Glomerular visceral epithelial cell (primary cell): ENCODE results near the gene CHRNA4.
"Not testable (repeated sequence)": the region's sequence is repeated elsewhere in the genome, so short reads cannot be mapped to it uniquely, and the experiment has no call there.

Experiments used
- DNase-seq: peaks from one replicate; pipeline ENCODE4 v3.0.0-alpha.2; 2016; ENCODE audit errors: extremely low spot score

Gene CHRNA4

DNA sequence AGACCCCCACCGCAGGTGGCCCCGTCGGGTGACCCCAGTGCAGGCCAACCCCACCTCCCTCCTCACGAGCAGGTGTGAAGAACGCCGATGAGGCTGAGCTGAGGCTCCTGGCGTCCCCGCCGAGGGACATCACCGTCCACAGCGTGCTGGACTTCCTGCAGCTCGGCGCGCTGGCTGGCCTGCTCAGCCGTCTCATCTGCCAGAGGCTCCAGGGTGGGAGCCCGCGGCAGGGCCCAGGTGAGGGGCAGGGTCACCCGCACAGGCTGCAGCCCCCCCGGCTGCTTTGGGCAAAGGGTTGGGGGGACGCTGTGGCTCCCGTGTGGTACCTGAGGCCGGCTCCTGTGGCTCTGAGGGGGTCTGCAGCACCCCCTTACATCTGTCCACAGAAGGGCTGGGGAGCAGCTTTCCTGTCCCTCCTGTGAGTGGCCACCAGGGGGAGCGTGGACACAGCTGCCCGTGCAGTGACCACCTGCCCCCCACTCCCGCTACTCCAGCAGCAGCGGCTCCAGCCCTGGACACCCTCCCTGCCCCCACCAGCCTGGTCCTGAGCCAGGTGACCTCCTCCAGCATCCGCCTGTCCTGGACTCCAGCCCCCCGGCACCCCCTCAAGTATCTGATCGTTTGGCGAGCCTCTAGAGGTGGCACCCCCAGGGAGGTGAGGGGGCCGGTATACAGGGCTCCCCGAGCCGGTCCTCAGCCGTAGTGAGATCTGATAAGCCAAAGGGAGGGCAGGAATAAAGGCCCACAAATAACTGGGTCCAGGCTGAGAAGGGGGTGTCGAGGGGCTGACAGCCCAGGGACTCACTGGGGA, 51.7 kb downstream of the CHRNA4 start:
- peak; percentile 49 for DNase-seq

DNA sequence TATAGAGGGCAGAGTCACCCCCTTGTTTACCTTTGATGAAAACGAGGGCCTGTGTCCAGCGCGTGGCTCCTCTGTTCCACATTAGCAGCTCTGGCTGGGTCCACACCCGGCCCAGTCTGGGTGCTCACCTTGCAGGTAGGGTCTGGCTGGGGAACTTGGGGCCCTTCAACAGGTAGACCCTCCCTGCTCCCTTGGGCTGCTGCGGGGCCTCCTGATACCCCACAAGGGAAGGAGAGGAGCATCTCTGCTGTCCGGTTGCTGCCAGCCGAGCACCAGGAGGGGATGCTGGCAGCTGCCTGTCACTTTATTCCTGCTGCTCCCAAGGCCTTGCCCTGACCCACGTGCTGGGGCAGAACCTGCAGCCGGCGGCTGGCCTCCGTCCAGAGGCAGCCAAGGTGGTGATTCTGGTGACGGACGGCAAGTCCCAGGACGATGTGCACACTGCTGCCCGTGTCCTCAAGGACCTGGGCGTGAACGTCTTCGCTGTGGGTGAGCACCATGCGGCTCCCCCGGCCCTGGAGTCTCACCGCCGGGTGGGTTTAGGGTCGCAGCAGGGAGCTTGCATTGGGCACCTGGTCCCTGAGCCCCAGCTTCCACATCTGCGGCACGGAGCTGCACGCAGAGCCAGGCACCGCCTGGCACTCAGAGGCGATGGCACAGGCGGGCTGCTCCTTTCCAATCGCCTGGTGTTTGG, 52.8 kb downstream of the CHRNA4 start:
- no peak for DNase-seq

DNA sequence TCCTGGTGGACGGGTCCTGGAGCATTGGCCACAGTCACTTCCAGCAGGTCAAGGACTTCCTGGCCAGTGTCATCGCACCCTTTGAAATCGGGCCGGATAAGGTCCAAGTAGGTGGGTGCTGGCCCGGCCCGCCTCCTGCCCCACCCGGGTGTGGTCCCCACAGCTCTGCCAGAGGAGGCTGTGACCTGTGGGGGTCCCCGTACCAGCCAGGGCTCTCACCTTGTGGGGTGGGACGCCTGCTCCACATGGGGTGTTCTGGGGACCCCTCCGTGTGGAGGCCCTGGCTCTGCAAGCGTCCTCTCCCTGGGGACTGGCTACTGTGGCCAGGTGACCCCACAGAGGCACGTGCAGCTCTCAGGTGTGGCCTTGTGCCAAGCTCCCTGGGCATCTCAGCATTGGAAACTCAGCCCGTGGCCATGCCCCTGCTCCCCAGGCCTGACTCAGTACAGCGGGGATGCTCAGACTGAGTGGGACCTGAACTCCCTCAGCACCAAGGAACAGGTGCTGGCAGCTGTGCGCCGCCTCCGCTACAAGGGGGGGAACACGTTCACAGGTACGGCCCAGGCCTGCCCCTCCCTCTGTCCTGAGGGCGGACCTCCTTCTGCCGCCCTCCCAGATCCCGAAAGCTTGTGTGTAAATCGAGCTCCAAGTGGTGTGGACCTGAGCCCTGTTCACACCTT, 53.5 kb downstream of the CHRNA4 start:
- DNase-seq = no peak

DNA sequence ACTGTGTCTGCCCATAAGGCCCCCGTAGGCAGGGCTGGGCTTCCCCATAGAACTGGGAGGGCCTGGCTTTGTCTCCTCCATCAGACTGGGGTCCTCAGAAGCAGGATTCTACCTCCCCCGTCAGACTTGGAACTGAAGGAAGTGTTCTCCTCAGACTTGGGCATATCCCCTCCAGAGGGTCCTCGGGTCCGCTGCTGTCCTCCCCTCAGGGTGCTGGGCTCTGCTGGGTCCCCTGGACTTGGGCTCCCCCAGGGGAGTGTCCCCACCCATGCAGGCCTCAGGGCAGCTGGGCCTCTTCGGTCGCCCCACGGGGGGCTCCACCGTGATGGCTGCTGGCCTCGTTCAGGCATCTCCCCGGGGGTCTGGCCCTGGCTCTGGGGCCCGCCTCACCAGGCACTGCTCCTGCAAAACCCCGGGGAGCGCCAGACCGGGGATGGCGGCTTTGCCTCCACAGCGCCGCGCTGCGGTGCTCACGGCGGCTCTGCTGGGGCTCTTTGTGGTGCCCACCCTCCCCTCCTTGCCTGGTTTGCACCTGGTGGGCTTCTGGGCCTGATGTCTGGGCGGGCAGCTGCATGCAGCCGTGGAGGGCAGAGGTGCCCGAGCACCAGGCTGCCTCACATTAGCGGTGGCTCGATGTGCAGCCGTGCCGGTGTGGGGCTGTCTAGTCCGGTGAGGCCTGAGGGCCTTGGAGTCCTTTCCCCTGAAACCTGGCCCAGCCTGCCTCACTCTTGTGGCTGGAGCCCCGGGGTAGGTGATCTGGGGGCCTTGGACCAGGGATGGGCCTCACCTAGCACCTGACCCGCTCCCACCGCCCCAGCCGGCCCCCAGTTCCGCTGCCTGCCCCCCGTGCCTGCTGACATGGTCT, 54.2 kb downstream of the CHRNA4 start:
- no peak for DNase-seq

DNA sequence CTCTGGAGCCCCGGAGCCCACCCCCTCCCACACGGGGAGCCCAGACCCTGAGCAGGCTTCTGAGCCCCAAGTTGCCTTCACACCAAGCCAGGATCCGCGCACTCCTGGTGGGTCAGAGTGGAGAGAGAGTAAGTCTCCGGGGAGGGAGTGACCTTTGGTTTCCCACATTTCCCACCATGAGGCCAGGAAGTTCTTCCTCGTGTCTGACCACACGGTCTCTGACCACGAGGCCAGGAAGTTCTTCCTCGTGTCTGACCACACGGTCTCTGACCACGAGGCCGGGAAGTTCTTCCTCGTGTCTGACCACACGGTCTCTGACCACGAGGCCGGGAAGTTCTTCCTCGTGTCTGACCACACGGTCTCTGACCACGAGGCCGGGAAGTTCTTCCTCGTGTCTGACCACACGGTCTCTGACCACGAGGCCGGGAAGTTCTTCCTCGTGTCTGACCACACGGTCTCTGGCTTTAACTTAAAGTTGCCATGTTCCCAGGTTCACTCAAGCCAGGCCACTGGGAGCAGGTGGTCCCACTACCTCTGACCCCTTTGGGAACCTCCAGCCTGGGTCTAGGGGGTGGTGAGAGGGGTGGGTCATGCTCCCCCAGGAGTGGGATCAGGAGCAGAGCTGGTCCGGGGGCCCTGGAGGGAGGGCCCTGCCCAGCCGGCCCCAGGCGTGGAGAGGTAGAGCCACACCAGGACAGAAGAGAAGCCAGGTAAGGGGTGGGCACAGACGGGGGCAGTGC, 55.0 kb downstream of the CHRNA4 start:
- not testable (repeated sequence) for DNase-seq

DNA sequence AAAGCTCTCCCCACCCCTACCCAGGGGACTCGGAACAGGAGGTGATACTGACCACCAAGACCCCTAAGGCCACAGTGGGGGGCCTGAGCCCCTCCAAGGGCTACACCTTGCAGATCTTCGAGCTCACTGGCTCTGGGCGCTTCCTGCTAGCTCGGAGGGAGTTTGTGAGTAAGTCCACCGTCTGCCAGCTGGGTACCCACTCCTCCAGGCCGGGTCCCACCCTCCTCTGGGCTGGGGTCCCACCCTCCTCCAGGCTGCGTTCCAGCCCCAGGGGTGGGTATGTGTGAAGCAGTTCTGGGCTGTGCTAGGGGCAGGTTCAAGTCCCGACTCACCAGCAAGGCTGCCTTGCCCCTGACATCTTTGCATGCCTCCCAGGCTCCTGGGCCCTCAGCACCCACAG, 55.8 kb downstream of the CHRNA4 start:
- DNase-seq = no peak

DNA sequence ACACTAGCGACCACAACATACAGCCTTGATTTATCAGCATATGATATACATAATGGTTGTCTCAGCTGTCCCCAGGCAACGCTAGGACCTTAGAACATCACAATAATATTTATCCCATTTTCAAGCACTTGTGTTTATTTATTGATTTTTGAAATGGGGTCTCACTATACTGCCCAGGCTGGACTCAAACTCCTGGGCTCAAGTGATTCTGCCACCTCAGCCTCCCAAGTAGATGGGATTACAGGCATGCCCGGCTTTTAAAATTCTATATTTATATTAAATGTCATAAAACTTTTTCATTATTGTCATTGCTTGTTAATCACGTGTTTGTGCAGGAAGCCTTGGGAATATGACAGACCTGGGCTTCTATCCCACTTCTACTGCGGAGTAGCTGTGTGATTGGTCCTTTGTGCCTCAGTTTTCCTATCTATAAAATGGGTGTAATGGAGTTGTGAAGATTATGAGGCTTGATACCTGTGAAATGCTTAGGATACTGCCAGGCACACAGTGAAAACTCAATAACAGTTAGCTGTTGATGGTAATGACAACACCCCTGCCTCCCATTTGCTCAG, 58.0 kb downstream of the CHRNA4 start:
- no peak for DNase-seq

DNA sequence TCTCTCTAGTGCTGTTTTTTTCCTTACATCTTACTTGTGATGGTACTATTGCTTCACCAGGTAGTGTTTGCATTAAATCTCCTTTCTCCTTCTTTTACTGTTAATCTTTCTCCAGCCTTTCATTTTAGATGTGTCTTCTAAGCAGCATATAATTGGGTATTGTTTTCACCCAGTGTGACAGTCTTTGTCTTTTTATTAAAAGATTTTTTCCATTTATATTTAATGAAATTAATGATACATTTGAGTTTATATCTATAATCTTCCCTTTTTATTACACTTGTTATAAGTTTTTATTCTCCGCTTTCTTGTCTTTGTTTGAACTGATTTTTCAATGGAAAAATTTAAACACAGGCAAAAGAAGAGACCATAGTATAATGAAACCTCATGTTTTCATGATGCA, 59.5 kb downstream of the CHRNA4 start:
- DNase-seq = no peak

DNA sequence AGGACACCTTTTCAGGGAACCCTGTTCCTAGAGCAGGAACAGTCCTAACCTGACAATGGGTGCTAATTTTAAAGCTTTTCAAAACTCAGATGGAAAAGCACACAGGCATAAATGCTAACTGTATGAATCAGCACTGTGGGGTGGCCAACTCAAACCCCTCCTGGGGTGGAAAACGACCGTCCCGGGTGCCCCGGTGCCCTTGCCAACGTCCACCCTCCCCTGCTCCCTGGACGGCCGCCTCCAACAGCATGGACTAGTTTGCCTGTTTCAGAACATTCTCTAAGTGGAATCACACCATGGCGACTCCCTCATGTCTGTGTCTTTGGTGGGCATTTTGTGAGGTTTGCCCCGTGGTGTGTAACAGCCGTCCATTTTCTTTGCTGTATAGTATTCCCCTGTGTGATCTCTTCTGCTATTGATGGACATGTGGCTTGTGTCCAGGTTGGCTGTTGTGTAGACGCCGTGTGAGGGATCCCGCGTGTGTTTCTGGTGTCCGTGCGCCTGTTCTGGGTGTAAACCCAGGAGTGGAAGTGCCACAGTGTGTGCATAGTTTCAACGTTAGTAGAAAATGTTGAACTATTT, 62.3 kb downstream of the CHRNA4 start:
- no peak for DNase-seq

DNA sequence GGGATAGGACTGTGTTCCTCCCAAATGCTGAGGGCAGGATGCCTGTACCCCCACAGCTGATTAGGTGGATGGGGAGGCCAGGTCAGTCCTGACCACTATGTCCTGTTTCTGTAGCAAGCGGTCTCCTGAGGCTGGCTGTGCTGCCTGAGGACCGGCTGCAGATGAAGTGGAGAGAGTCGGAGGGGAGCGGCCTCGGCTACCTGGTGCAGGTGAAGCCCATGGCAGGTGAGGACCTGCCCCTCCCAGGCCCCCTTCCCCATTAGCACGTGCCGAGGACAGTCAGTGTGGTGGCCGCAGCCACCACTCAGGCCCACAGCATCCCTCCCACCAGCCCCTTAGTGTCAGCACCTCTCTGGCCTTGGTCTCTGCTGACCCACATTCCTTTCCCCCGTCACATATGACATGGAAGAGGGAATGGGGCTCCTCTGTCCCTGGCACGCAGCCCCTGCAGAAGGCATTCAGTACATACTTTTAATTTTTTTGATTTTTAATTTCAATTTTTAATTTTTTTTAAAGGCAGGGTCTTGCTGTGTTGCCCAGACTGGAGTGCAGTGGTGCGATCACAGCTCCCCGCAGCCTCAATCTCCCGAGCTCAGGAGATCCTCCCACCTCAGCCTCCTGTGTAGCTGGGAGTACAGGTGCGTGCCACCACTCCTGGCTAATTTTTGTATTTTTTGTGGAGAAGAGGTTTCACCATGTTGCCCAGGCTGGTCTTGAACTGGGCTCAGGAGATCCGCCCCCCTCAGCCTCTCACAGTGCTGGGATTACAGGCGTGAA, 63.2 kb downstream of the CHRNA4 start:
- DNase-seq = no peak

DNA sequence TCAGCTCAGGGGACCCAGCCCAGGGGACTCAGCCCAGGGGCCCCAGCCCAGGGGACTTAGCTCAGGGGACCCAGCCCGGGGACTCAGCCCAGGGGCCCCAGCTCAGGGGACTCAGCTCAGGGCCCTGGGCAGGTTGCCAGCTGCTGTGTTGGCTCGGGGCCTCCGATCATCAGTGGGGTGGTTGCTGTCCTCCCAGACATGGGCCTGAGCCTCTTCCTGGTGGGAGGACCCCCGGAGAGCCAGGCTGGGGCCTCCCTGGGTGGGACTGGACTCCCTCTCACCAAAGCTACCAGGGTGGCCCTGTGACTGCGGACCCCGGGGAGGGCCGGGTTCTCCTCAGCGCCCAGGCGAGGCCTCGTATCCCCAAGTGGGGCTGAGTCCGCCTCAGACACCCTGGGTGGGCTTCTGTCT, 63.8 kb downstream of the CHRNA4 start:
- DNase-seq = no peak

DNA sequence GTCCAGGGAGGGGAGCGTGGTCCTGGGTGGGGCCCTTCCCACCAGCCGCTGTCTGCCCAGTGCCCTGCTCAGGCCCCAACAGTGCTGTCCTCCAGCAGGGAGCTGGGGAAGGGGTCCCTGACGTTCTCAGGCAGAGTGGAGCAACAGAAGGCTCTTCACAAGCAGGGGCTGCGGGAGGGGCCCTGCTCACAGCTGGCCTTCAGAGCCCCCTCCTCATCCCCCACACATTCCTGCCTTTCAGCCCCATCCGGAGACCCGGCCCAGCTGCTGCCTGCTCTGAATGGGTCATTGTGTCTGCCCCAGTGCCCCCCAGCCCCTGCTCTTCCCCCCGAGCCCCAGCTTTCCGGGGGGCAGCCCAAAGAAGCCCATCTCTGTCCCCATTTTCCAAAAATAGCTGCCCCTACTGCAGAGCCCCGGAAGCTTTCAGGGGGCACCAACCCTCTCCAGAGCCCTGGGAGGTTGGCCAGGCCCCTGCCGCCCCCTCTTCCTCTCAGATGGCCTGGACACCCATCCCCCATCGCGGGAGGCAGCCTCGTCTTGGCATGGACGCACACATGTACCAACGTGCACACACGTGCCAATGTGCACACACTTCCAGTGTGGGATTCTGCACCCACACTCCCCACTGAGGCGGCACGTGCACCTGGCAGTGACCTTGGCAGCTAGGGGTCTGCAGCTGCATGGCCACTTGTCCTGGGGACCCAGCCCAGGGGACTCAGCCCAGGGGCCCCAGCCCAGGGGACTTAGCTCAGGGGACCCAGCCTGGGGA, 64.4 kb downstream of the CHRNA4 start:
- DNase-seq = no peak

DNA sequence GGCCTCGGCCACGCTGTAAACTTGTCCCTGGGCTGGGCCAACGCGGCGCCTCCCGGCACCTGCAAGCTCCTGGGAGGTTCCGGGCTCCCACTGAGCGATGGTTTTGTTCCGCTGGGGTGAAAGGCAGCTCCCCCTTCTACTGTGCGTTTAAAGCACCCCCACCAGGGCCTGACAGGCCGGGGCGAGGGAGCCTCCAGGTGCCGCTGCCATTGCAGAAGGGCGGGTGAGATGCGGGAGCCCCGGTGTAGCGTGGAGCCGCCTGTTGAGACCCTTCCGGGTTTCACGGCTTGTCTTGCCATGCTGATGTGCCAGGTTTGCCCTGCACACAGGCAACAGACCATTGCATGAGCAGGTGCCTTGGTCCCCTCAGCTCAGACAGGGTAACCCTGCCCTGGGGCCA, 65.3 kb downstream of the CHRNA4 start:
- no peak for DNase-seq

DNA sequence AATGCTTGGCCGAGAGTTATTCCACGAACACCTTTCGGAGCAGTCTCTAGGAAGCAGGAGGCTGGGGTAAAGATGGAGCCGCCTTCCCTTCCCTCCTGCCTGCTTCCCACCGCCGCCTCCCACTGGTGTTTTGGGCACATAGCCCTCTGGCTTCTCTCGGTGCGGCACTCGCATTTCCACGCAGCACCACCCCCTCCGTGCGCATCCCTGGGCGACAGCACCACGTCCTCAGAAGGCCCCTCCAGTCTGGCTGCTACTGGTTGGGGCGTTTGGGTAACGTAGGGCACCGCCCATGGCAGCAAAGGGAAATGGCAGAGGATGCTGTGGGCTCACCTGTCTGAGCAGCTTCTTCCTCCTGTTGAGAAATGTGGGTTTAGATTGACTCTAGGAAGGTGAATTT, 65.7 kb downstream of the CHRNA4 start:
- no peak for DNase-seq

DNA sequence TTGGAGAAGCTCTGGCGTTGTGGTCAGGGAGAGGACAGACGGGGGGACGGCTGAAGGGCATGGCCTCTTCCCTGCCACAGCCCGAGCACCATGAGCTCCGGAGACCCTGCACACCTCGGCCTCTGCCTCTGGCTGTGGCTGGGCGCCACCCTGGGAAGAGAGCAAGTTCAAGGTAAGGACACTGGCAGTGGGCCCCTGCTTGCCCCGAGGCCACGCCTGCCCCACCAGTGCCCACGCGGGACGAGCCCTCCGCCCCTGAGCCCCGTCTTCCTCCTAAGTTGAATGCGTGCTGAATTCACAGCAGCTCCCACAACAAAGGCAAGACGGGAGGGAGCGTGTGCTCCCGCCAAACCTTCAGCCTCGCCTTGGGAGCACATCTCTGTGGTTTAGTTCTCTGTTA, 66.1 kb downstream of the CHRNA4 start:
- DNase-seq = no peak

DNA sequence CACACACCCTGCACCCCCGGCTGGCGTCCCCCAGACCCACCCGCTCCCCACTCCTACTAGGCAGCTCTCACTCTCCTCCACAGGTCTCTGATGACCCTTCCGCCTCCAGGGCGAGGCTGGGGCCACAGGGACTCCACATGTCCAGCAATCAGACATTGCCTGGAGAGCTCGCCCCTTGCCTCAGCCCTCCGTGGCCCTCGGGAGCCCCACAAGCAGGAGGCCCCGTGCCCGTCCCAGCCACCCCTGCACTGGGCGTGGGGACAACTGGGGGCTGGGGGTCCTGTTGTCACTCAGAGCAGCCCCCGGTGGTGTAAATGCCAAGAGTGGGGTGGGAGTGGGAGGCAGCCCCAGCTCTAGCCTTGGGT, 66.6 kb downstream of the CHRNA4 start:
- DNase-seq = no peak

DNA sequence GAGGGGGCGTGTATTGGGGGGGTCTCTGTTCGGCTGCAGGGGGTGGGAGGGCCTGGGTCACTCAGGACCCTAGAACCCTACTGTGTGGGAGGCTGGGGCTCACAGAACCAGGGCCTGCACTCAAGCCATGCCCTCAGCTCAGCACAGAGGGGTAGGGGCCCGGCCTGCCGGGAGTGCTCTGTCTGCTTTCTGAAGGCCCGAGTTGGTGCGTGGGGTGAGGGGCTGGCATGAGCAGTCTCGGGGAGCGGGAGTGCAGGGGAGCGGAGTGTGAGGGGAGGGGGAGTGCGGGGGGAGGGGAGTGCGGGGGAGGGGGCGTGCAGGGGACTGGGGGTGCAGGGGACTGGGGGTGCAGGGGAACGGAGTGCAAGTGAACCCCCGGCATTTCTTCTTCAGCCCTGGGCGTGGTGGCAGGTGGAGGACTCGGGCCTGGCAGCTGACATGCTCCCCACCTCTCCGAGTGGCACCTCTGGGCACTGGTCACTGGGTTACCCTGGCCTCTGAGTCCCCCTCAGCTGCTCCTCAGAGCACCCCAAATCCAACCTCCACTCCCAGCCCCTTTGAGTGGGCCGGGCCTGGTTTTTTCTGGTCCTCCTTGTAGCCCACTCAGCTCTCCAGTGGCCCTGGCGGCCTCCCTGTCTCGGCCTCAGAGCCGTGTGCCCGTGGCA, 67.1 kb downstream of the CHRNA4 start:
- no peak for DNase-seq

DNA sequence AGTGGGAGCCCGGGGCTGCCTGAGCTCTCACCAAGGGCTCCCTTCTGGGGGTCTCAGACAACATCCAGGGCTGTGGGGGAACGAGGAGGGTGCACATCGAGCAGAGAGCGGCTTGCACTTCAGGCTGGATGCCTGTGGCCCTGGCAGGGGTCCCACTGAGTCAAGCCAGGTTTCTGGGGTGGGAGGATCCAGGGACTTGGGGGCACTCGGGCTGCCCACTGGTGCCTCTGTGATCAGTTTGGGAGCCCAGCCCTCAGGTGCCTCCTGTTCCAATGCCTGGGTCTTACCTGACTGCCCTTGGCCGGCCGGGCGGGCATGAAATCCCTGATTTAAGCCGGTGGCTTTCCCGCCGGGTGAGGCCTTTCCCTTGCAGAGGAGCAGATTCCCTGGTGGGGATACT, 67.7 kb downstream of the CHRNA4 start:
- no peak for DNase-seq
